ENCODE measurements around the gene PKN3.
"Not testable (repeated sequence)": the region's sequence is repeated elsewhere in the genome, so short reads cannot be mapped to it uniquely, and the experiment has no call there.

The PKN3 gene

DNA sequence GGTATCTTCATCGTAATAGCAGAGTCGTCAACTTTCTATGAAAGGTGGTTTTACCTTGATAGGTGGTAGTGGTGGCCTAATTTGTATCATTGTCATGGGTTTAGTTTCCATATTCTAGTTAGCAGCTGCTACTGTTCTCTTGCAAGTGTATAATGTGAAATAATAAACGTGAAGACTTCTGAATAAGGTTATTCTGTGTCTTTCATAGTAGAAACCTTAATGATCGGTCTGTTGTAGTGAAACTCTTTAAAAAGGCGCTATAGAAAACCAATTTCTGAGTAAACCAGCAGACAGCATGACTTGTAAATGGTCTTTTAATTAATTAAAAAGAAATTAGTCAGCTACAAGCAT lies 11.6 kb upstream of the PKN3 start:
- DNase-seq (ENCODE audit: low read depth in 1 of 2, low spot score in 1 of 2): no peak

DNA sequence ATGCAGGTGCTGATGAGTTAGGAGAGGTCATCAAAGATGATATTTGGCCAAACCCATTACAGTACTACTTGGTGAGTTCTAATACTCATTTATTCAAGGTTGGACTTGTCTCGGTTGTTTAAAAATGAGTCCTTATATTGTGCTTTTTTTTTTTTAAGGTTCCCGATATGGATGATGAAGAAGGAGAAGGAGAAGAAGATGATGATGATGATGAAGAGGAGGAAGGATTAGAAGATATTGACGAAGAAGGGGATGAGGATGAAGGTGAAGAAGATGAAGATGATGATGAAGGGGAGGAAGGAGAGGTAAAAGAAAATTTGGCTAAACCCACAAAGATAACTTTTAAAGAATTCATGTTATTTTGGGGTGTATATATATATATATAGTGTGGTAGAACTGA lies 8.6 kb upstream of the PKN3 start:
- not testable (repeated sequence) for DNase-seq (ENCODE audit: low read depth in 1 of 2, low spot score in 1 of 2)

DNA sequence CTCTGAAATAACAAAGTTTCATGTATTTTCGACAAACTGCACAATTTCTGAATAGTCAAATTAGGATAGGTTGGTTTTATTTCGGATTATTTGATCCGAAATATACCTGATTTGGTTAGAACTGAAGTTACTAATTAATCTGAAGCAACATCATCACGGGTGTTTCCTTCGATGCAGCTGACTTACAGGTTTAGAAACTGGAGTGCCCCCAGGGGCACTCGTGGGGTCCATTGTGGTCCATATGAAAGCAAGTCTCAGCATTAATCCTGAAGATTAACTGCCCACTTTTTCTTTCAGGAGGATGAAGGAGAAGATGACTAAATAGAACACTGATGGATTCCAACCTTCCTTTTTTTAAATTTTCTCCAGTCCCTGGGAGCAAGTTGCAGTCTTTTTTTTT lies 8.0 kb upstream of the PKN3 start:
- DNase-seq (ENCODE audit: low read depth in 1 of 2, low spot score in 1 of 2): no peak

DNA sequence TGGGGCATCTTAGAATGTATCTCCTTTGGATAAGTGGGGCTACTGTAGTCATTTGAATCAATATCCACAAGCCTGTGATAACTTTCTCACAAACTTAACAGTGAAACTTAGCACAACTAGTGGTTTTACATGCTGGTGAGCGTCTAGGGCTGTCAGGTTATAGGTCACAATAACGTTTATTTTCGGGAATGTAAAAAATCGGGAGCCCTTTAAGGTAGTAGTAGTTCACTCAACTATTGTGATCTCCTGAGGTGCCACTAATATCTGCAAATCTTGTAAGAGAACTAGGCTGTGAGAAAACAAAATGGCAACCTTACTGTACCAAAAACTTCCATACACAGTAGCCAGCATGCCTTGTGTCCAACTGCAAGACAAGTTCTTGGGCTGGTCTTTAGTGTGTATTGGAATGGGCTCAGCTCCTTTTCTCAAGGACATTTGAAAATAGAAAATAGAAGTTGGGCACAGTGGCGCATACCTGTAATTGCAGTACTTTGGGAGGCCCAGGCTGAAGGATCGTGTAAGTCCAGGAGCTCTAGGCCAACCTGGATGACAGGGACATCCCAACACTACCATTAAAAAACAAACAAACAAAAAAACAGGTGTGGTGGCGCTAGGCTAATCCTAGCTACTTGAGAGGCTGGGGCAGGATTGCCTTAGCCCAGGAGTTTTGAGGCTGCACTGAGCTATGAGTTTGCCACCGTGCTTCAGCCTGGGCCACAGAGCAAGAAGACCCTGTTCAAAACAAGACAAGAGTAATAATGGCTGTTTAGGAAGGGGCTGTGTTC lies 5.2 kb upstream of the PKN3 start:
- DNase-seq (ENCODE audit: low read depth in 1 of 2, low spot score in 1 of 2): no peak

DNA sequence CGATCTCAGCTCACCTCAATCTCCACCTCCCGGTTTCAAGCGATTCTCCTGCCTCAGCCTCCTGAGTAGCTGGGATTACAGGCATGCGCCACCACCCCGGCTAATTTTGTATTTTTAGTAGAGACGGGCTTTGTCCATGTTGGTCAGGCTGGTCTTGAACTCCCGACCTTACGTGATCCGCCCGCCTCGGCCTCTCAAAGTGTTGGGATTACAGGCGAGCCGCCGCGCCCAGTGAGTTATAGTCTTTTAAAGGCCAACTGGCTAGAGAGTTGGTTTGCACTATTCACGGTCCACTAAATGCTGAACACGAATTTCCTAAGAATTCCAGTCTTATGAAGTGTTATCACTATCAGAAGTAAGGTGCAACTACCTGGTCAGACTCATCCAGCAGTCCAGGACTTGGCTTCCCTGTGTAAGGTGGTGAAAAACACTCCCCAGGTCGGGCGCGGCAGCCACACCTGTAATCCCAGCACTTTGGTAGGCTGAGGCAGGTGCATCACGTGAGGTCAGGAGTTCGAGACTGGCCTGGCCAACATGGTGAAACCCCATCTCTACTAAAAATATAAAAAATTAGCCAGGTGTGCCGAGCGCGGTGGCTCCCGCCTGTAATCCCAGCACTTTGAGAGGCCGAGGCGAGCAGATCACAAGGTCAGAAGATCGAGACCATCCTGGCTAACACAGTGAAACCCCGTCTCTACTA lies 3.1 kb upstream of the PKN3 start:
- not testable (repeated sequence) for DNase-seq (ENCODE audit: low read depth in 1 of 2, low spot score in 1 of 2)

DNA sequence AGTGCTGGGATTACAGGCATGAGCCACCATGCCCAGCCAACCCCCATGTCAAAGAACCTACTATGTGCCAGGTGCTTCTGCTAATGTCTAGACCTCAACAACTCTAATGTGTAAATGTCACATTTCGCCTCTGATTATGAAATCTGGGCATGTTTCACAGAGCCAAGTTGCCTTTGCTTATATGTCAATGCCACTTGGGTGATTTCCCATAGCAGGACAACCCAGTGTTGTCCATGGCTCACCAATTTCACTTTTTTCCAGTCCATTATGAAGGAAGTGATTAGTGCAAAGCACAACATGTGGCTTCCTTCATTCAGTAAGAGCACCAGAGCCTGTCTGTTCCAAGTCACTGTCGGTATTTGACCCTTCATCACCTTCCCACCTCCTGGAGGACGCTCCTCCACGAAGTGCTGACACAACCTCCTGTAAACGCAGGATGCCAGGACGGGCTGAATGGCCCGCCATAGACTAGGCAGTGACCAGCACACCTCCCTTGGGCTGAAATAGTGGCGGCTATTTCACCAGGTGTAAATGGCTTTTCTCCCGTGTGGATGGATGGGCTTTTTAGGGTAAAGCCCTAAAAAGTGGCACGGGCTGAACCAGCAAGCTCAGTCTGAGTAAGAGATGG lies 962 bp upstream of the PKN3 start:
- no peak for DNase-seq (ENCODE audit: low read depth in 1 of 2, low spot score in 1 of 2)

DNA sequence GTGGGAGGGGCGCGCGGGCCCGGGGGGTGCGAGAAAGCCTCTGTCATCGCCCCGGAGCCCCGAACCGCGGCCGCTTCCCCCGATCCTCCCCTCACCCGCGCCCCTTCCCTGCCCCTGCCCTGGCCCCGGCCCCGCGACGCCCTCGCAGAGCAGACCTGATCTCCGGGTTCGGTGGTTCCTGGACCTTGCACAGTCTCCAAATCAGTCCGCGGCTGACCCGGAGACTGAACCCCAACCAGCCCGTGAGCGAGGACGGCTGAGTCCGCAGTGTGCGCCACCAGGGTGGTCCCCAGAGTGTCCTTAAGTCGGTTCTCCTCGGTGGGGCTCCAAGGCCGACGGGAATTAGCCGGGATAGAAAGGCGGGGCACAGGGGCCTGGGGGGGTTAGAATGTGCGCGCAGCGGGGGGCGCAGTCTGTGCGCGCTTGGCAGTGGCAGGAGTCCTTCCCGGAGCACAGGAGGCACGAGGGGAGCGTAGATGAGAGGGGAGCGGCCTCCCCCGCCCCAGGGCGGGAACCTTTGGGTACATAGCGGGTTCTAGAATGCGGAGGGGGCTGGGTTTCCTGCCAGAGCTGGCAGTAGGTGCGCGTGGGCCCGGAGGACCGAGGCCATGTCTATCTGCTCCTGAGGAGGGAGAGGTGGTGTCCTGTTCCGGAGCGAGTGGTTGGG lies 779 bp downstream of the PKN3 start:
- DNase-seq (ENCODE audit: low read depth in 1 of 2, low spot score in 1 of 2): no peak

DNA sequence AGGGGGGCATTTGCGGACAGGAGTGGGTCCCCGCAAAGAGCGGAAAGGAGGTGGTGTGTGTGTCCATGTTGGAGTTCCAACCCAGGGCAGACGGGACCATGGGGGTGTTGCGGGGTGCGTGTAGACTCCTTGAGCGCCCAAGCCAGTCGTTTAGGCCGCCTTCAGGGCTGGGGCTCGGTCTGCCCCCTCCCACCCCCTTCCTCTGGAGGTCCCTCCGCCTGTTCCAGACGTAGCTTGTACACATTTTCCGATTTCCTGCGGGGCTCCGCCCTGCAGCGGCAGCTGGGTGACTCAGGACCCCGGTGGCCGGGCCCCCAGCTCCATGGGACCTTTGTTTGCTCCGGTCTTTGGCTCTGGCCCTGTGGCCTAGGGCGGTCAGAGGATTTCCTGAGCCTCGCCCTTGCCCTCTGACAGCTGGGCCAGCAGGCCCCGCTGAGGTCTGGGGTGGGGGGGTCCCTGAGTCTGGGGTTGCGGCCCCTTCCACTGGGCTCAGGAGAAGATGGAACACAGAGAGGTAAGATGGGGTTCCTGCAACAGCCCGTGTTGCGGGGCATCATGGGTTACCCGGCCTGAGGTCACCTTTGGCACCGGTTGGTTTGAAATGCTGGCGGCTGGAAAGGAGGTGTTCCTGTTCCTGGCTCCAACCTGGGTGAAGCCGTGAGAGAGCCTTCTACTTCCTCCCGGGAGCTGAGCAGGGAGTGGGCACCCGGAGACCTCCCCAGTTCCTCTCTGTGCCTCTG lies 1.5 kb downstream of the PKN3 start:
- DNase-seq (ENCODE audit: low read depth in 1 of 2, low spot score in 1 of 2): no peak

DNA sequence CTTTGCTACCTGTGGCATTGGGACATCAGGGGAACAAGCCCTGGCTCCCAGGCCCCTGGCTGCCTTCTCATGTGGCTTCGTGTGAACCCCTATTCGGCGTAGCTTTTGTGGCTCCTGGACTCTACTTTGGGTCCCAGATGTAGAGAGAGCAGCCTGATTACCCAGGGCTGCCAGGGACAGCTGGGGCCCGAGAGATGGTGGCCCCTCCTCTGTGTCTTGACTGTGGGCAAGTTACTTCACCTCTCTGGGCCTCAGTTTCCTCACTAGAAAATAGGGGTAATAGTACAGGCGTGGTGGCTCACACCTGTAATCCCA lies 2.0 kb downstream of the PKN3 start:
- no peak for DNase-seq (ENCODE audit: low read depth in 1 of 2, low spot score in 1 of 2)

DNA sequence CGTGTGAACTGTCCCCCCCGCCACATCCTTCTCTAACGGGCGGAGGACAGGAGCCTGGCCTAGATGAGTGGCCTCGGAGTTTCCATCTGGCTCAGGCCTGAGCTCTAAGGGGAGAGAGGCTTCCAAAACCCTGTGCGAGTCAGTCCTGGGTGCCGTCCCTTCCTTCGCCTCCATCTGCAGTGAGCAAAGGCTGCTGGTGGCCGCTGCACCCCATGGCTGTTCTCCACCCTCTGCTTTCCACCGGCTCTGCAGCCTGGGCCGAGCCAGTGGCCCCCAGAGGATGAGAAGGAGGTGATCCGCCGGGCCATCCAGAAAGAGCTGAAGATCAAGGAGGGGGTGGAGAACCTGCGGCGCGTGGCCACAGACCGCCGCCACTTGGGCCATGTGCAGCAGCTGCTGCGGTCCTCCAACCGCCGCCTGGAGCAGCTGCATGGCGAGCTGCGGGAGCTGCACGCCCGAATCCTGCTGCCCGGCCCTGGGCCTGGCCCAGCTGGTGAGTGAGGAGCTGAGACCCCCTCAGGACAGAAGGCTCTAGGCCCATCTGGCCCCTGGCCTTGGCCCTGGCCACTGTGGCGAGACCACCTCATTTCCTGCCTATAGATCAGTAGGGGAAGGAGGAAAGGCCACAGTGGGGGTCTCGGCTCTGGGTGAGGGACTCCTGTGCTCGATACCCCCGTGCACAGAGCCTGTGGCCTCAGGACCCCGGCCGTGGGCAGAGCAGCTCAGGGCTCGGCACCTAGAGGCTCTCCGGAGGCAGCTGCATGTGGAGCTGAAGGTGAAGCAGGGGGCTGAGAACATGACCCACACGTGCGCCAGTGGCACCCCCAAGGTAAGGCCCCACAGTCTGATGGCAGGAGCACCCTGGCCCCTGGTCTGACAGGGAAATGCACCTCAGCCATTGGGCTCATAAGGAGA lies 3.0 kb downstream of the PKN3 start:
- DNase-seq (ENCODE audit: low read depth in 1 of 2, low spot score in 1 of 2): no peak

DNA sequence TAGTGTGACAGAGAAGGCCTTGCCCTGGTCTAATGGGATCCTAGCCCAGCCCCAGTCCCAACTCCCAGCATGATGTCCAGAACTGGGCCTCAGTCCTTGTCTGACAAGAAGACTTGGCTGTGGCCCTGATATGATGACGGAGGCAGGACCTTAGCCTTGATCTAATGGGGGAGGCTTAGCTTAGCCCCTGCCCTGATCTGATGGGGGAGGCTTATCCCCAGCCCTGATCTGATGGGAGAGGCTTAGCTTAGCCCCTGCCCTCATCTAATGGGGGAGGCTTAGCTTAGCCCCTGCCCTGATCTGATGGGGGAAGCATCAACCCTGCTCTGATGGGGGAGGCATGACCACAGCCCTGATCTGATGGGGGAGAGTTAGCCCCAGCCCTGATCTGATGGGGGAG lies 3.7 kb downstream of the PKN3 start:
- no peak for DNase-seq (ENCODE audit: low read depth in 1 of 2, low spot score in 1 of 2)

DNA sequence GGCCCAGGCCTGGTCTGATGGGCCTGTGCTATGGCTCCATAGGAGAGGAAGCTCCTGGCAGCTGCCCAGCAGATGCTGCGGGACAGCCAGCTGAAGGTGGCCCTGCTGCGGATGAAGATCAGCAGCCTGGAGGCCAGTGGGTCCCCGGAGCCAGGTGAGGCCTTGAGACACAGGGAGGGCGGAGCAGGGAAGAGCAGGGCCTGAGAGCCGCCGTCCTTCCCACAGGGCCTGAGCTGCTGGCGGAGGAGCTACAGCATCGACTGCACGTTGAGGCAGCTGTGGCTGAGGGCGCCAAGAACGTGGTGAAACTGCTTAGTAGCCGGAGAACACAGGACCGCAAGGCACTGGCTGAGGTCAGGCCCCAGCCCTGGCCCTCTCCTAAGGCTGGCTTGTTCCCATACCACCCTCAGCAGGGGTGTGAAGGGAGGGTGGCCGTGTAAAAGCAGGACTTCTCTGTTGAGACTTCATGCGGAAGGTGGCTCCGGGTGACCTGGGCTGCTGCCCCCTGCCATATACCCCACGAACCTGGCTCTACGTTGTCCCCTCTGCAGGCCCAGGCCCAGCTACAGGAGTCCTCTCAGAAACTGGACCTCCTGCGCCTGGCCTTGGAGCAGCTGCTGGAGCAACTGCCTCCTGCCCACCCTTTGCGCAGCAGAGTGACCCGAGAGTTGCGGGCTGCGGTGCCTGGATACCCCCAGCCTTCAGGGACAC lies 4.5 kb downstream of the PKN3 start:
- no peak for DNase-seq (ENCODE audit: low read depth in 1 of 2, low spot score in 1 of 2)

DNA sequence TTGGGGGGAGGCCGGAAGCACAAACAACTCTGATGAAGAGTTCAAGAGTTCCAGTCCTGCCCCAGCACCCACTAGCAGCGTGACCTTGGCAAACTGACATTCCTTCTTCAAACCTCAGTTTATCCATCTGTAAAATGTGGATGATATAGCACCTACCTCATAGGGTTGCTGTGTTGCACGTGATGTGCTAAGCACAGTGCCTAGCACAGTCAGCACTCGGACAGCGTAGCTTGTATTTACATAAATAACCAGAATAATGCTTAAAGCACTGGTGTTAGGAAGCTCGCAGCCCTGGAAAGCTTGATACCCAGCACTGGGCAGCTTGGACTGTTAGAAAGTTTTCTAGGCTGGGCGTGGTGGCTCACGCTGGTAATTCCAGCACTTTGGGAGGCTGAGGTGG lies 5.1 kb downstream of the PKN3 start:
- DNase-seq (ENCODE audit: low read depth in 1 of 2, low spot score in 1 of 2): no peak

DNA sequence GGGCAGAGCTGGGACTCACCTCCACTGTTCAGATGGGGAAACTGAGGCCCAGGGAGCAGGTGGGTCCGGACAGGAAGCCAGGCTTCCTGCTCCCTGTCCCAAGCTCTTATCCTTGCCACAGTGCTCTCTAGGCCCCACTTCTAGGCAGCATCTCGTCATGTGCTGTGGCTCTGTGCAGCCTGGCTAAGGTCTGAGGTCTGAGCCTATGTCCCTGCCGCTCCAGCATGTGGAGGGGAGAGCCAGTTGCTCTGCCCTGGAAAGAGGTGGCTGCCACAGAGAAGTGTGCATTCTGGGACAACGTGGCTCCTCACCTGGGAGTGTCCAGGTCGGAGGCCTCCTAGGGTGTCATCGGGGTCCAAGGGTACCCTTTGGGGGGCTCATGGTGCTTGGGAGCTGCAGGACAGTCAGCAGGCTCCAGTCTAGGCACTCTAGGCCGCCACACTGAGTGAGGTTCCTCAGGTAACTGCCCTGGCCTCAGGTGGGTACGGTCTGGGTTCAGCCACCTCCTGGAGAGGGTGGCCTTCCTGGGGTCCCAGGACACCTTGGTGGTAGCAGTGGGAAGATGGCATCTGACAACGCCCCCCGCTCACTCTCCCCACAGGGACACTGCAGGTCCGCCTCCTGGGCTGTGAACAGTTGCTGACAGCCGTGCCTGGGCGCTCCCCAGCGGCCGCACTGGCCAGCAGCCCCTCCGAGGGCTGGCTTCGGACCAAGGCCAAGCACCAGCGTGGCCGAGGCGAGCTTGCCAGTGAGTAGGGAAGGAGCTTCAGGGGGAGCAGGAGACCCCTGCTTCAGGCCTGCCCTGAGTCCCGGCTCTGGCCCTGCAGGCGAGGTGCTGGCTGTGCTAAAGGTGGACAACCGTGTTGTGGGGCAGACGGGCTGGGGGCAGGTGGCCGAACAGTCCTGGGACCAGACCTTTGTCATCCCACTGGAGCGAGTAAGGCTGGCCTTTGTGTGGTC lies 10.4 kb downstream of the PKN3 start:
- DNase-seq (ENCODE audit: low read depth in 1 of 2, low spot score in 1 of 2): no peak

DNA sequence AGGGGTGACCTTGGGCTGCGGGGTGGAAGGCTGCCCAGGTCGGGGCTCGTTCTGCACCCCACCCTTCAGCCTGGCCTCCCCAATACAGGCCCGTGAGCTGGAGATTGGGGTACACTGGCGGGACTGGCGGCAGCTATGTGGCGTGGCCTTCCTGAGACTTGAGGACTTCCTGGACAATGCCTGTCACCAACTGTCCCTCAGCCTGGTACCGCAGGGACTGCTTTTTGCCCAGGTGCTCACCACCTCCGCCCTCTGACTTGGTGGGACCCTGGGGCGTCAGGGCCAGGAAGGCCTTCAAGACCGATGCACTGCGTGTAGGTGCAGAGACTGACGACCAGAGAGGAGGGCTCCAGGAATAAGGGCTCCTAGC lies 11.1 kb downstream of the PKN3 start:
- no peak for DNase-seq (ENCODE audit: low read depth in 1 of 2, low spot score in 1 of 2)

DNA sequence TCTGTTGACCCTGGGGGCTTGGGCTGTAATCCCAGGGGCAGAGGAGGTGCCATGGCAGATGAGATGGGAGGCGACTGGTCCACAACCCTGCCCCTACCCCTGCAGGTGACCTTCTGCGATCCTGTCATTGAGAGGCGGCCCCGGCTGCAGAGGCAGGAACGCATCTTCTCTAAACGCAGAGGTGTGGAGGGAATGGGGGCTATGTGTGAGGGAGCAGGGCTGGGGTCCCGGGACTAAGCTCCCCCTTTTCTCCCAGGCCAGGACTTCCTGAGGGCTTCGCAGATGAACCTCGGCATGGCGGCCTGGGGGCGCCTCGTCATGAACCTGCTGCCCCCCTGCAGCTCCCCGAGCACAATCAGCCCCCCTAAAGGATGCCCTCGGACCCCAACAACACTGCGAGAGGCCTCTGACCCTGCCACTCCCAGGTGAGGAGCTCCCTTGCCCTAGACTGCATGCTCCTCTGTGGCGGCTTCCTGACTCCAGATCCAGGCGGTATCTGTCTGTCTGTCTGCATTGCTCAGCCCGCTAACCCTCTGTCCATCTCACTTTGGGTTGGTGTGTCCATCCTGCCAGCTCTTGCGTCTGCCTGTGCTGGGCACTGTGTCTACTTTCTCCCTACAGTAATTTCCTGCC lies 11.8 kb downstream of the PKN3 start:
- no peak for DNase-seq (ENCODE audit: low read depth in 1 of 2, low spot score in 1 of 2)

DNA sequence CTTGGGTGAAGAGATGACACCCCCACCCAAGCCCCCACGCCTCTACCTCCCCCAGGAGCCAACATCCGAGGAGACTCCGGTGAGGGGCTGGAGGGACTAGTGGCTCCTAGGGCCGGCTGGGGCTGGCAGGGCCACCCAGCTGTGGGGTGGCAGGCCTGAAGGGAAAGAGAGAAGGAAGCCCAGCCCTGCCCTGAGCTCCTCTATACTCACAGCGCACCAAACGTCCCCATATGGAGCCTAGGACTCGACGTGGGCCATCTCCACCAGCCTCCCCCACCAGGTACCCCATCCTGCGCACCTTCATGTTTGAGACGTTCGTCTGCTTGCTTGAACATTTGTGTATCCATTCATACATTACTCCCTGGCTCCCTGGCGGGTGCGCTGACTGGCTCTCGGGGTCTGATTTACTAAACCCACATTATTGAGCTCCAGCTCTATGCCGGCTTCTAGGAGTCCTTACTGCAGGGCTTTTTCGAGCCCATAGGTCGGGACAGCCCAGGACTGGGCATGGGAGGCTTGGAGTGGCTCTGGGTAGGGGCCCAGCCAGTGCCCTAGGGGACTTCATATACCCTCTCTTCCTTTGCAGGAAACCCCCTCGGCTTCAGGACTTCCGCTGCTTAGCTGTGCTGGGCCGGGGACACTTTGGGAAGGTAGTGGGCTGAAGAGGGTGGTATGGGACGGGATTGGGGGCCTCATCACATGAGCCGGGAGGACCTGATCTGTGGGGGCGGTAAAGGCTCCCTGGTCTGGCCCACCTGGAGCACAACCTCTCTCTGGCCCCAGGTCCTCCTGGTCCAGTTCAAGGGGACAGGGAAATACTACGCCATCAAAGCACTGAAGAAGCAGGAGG lies 12.5 kb downstream of the PKN3 start:
- no peak for DNase-seq (ENCODE audit: low read depth in 1 of 2, low spot score in 1 of 2)

DNA sequence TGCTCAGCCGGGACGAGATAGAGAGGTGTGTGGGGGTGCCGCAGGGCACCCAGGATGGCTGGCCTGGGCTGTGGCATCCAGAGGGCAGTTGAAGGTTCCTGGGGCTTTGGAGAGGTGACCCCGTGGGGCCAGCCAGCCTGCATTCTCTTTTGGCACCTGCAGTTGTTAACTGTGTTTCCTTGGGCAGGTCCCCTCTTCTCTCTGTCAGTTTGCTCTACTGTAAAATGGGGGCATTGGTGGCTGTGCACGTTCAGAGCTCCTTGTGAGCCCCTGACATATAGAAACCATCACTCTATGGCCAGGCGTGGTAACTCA lies 13.1 kb downstream of the PKN3 start:
- DNase-seq (ENCODE audit: low read depth in 1 of 2, low spot score in 1 of 2): no peak
